ENCODE results near the gene TOE1.
"Not testable (repeated sequence)": the region's sequence is repeated elsewhere in the genome, so short reads cannot be mapped to it uniquely, and the experiment has no call there.

TOE1 gene

GRCh38 chr1:45339789-45340558 is at the start of gene TOE1, which contains the start of gene MUTYH:
TOE1 (plus strand) TSS chr1:45340170; CDS start chr1:45340253, 83 bp downstream.
MUTYH (minus strand) TSS chr1:45340440; CDS start chr1:45334505, 5,935 bp downstream.
- Histone ChIP-seq H3K4me1 (peaks cover 13% of the 10 kb centered on the region), H3K36me3 (replicated peaks) (peaks cover 36% of the 10 kb centered on the region), H3K27me3 (ENCODE audit: low read depth) (no peaks in the 10 kb centered on the region), H3K9me3 (no peaks in the 10 kb centered on the region), H3K4me3 (peak within 1 kb of the TSS; percentile 86)
- in situ Hi-C loops (cut with MboI; ENCODE audit: low sequenced_read_pairs): no loop called here
- DNase-seq (ENCODE audit: low spot score in 2 of 2): peak; percentile 93 to 98

- H3K27me3 ChIP-seq (ENCODE audit: low read depth); H3K4me3 ChIP-seq; H3K36me3 ChIP-seq (replicated peaks); in situ Hi-C loops (cut with MboI; ENCODE audit: low sequenced_read_pairs); H3K4me1 ChIP-seq; H3K9me3 ChIP-seq; DNase-seq (ENCODE audit: low spot score in 2 of 2): not testable (repeated sequence)
Observed at GRCh38 chr1:45291002-45291401, 49.0 kb upstream of the TOE1 start.

GRCh38 chr1:45291716-45292115 is 48.3 kb upstream of the TOE1 start:
- Histone ChIP-seq H3K4me1 (no peaks in the 10 kb centered on the region), H3K4me3 (no peak overlapping the region), H3K9me3 (no peaks in the 10 kb centered on the region), H3K36me3 (replicated peaks) (no peaks in the 10 kb centered on the region), H3K27me3 (ENCODE audit: low read depth) (no peaks in the 10 kb centered on the region)
- in situ Hi-C loops (cut with MboI; ENCODE audit: low sequenced_read_pairs): no loop called here
- DNase-seq (ENCODE audit: low spot score in 2 of 2): no peak

GRCh38 chr1:45297666-45298356 is 42.2 kb upstream of the TOE1 start:
- H3K27me3 ChIP-seq (ENCODE audit: low read depth): no peaks in the 10 kb centered on the region
- no peaks in the 10 kb centered on the region for H3K36me3 ChIP-seq (replicated peaks)
- no peaks in the 10 kb centered on the region for H3K9me3 ChIP-seq
- no peak overlapping the region for H3K4me3 ChIP-seq
- H3K4me1 ChIP-seq: no peaks in the 10 kb centered on the region; the same call in 1 of the 2 replicates
- in situ Hi-C loops (cut with MboI; ENCODE audit: low sequenced_read_pairs): no loop called here
- peak in 1 of 2 experiments; percentile 29 for DNase-seq (ENCODE audit: low spot score in 2 of 2)

- H3K9me3 ChIP-seq: no peaks in the 10 kb centered on the region
- no peaks in the 10 kb centered on the region; the same call in 1 of the 2 replicates for H3K4me1 ChIP-seq
- no peak overlapping the region for H3K4me3 ChIP-seq
- H3K27me3 ChIP-seq (ENCODE audit: low read depth): no peaks in the 10 kb centered on the region
- H3K36me3 ChIP-seq (replicated peaks): no peaks in the 10 kb centered on the region
- no peak for DNase-seq (ENCODE audit: low spot score in 2 of 2)
- in situ Hi-C loops (cut with MboI; ENCODE audit: low sequenced_read_pairs): no loop called here
Observed at GRCh38 chr1:45299296-45299695, 40.7 kb upstream of the TOE1 start.

GRCh38 chr1:45299981-45300668 is 39.8 kb upstream of the TOE1 start:
- H3K4me3 ChIP-seq: no peak overlapping the region
- no peaks in the 10 kb centered on the region for H3K9me3 ChIP-seq
- H3K4me1 ChIP-seq: peaks cover 2% of the 10 kb centered on the region
- H3K27me3 ChIP-seq (ENCODE audit: low read depth): no peaks in the 10 kb centered on the region
- in situ Hi-C loops (cut with MboI; ENCODE audit: low sequenced_read_pairs): loop anchor here (5.0 to 25.0 kb wide), 3 partner anchors 288 to 588 kb away; partner anchors contain the start of genes HECTD3 and UROD
- no peaks in the 10 kb centered on the region for H3K36me3 ChIP-seq (replicated peaks)
- DNase-seq (ENCODE audit: low spot score in 2 of 2): peak; percentile 64 to 77

GRCh38 chr1:45300669-45300997 is 39.3 kb upstream of the TOE1 start:
- in situ Hi-C loops (cut with MboI; ENCODE audit: low sequenced_read_pairs): loop anchor here (5.0 to 25.0 kb wide), 3 partner anchors 288 to 588 kb away; partner anchors contain the start of genes HECTD3 and UROD
- Histone ChIP-seq H3K27me3 (ENCODE audit: low read depth) (no peaks in the 10 kb centered on the region), H3K9me3 (no peaks in the 10 kb centered on the region), H3K4me1 (peaks cover 2% of the 10 kb centered on the region), H3K36me3 (replicated peaks) (no peaks in the 10 kb centered on the region), H3K4me3 (no peak overlapping the region)
- DNase-seq (ENCODE audit: low spot score in 2 of 2): no peak

- no peaks in the 10 kb centered on the region for H3K27me3 ChIP-seq (ENCODE audit: low read depth)
- in situ Hi-C loops (cut with MboI; ENCODE audit: low sequenced_read_pairs): loop anchor here (5.0 to 25.0 kb wide), 3 partner anchors 290 to 590 kb away; partner anchors contain the start of genes HECTD3 and UROD
- peaks cover 17% of the 10 kb centered on the region for H3K4me1 ChIP-seq
- DNase-seq (ENCODE audit: low spot score in 2 of 2): no peak
- H3K36me3 ChIP-seq (replicated peaks): no peaks in the 10 kb centered on the region
- peak overlapping the region; percentile 70 for H3K4me3 ChIP-seq
- H3K9me3 ChIP-seq: no peaks in the 10 kb centered on the region
Observed at GRCh38 chr1:45302505-45303150, 37.3 kb upstream of the TOE1 start.

- H3K36me3 ChIP-seq (replicated peaks): no peaks in the 10 kb centered on the region
- in situ Hi-C loops (cut with MboI; ENCODE audit: low sequenced_read_pairs): loop anchor here (5.0 to 25.0 kb wide), 3 partner anchors 291 to 591 kb away; partner anchors contain the start of genes HECTD3 and UROD
- peak; percentile 90 to 99 for DNase-seq (ENCODE audit: low spot score in 2 of 2)
- no peaks in the 10 kb centered on the region for H3K9me3 ChIP-seq
- H3K27me3 ChIP-seq (ENCODE audit: low read depth): no peaks in the 10 kb centered on the region
- peaks cover 17% of the 10 kb centered on the region for H3K4me1 ChIP-seq
- peak overlapping the region; percentile 70 for H3K4me3 ChIP-seq
Observed at GRCh38 chr1:45303520-45304310, 36.3 kb upstream of the TOE1 start.

GRCh38 chr1:45304311-45305081 is 35.5 kb upstream of the TOE1 start:
- in situ Hi-C loops (cut with MboI; ENCODE audit: low sequenced_read_pairs): loop anchor here (5.0 to 25.0 kb wide), 3 partner anchors 292 to 592 kb away; partner anchors contain the start of genes HECTD3 and UROD
- no peaks in the 10 kb centered on the region for H3K36me3 ChIP-seq (replicated peaks)
- peaks cover 17% of the 10 kb centered on the region for H3K4me1 ChIP-seq
- peak overlapping the region; percentile 70 for H3K4me3 ChIP-seq
- H3K27me3 ChIP-seq (ENCODE audit: low read depth): no peaks in the 10 kb centered on the region
- H3K9me3 ChIP-seq: no peaks in the 10 kb centered on the region
- DNase-seq (ENCODE audit: low spot score in 2 of 2): peak in 1 of 2 experiments; percentile 30

- Histone ChIP-seq H3K4me3 (no peak overlapping the region), H3K36me3 (replicated peaks) (no peaks in the 10 kb centered on the region), H3K9me3 (no peaks in the 10 kb centered on the region), H3K27me3 (ENCODE audit: low read depth) (no peaks in the 10 kb centered on the region), H3K4me1 (peaks cover 17% of the 10 kb centered on the region)
- in situ Hi-C loops (cut with MboI; ENCODE audit: low sequenced_read_pairs): loop anchor here (10.0 to 25.0 kb wide), 2 partner anchors 470 to 593 kb away; no protein-coding TSS in a partner anchor
- no peak for DNase-seq (ENCODE audit: low spot score in 2 of 2)
Observed at GRCh38 chr1:45305231-45305630, 34.7 kb upstream of the TOE1 start.

GRCh38 chr1:45306319-45306718 is 33.7 kb upstream of the TOE1 start:
- in situ Hi-C loops (cut with MboI; ENCODE audit: low sequenced_read_pairs): loop anchor here (10.0 to 25.0 kb wide), 2 partner anchors 472 to 594 kb away; no protein-coding TSS in a partner anchor
- H3K4me3 ChIP-seq: no peak overlapping the region
- H3K27me3 ChIP-seq (ENCODE audit: low read depth): no peaks in the 10 kb centered on the region
- DNase-seq (ENCODE audit: low spot score in 2 of 2): no peak
- no peaks in the 10 kb centered on the region for H3K9me3 ChIP-seq
- H3K36me3 ChIP-seq (replicated peaks): no peaks in the 10 kb centered on the region
- peaks cover 17% of the 10 kb centered on the region for H3K4me1 ChIP-seq

Data from HAP-1 (cell line).